VCaP (cell line): ENCODE measurements around the gene KCNAB1.

Source experiments
- H3K27ac ChIP-seq: fragments of 450-650 bp; 2 replicates; pipeline ENCODE4 v1.5.1; 2017
- CTCF ChIP-seq: fragments of 450-650 bp; conservative IDR thresholded peaks from 2 replicates; pipeline ENCODE4 v1.5.1; 2017; ENCODE audit warnings: mild to moderate bottlenecking, moderate library complexity

KCNAB1 gene

GRCh38 chr3:156102267-156102931 is 18.0 kb upstream of the KCNAB1 start:
- TF ChIP-seq CTCF, result no peak
- H3K27ac ChIP-seq, result no peak overlapping the region

GRCh38 chr3:156106721-156107373 is 13.5 kb upstream of the KCNAB1 start:
- H3K27ac ChIP-seq, result no peak overlapping the region
- TF ChIP-seq CTCF, result peak; percentile 46

GRCh38 chr3:156107504-156107903 is 12.9 kb upstream of the KCNAB1 start:
- no peak overlapping the region for H3K27ac ChIP-seq
- TF ChIP-seq CTCF, result no peak

- no peak overlapping the region for H3K27ac ChIP-seq
- no peak for TF ChIP-seq CTCF
Measured at GRCh38 chr3:156108616-156109015, 11.8 kb upstream of the KCNAB1 start.

GRCh38 chr3:156109989-156110388 is 10.4 kb upstream of the KCNAB1 start:
- TF ChIP-seq CTCF, result no peak
- no peak overlapping the region for H3K27ac ChIP-seq

- H3K27ac ChIP-seq, result no peak overlapping the region
- TF ChIP-seq CTCF, result no peak
Measured at GRCh38 chr3:156126467-156126866, 6.1 kb downstream of the KCNAB1 start.

GRCh38 chr3:156131241-156131640 is 10.9 kb downstream of the KCNAB1 start:
- no peak overlapping the region for H3K27ac ChIP-seq
- TF ChIP-seq CTCF, result no peak
